Vagina (tissue), 2 donors: ENCODE data around the gene GRB2. TPM values are rescaled to one million over a fixed set of nuclear protein-coding genes. Genes with fewer than 3 reads are reported as not detected.

ENCODE experiments used
- DNase-seq, 2 donors: peaks; one replicate each; pipeline ENCODE4 v3.0.0-alpha.2; 2017; ENCODE audit errors: extremely low spot score in 2 of 2
- H3K27ac ChIP-seq: fragments of 200-600 bp; sonication (generic); one replicate; pipeline ENCODE4 v1.5.1; 2019
- H3K27me3 ChIP-seq: fragments of 200-600 bp; sonication (generic); one replicate; pipeline ENCODE4 v1.5.1; 2019
- H3K36me3 ChIP-seq, 2 donors: fragments of 200-600 bp; sonication (generic); one replicate each; pipeline ENCODE4 v1.5.1; 2017 to 2019
- H3K4me1 ChIP-seq: fragments of 200-600 bp; sonication (generic); one replicate; pipeline ENCODE4 v1.5.1; 2019
- H3K4me3 ChIP-seq, 2 donors: fragments of 200-600 bp; sonication (generic); 1 replicate in 1 of 2; 2 replicates in 1 of 2; pipeline ENCODE4 v1.5.1; 2016 to 2019
- H3K9me3 ChIP-seq: fragments of 200-600 bp; sonication (generic); one replicate; pipeline ENCODE4 v1.5.1; 2019
- CTCF ChIP-seq, 3 experiments: fragments of 450-650 bp in 2 of 3; fragments of 200-600 bp in 1 of 3; sonication (generic) in 1 of 3; IDR thresholded peaks; one replicate each; pipeline ENCODE4 v1.5.1; 2017 to 2019; ENCODE audit warnings: antibody characterized with exemption in 3 of 3, mild to moderate bottlenecking in 2 of 3, moderate library complexity in 2 of 3
- POLR2A ChIP-seq, 2 donors: fragments of 450-650 bp; IDR thresholded peaks; one replicate each; pipeline ENCODE4 v1.6.1; 2017; ENCODE audit warnings: antibody characterized with exemption in 2 of 2, mild to moderate bottlenecking in 2 of 2, moderate library complexity in 2 of 2
- POLR2AphosphoS5 ChIP-seq, 2 donors: sonication (generic); formaldehyde crosslinking; IDR thresholded peaks; one replicate each; pipeline ENCODE4 v1.9.0; 2017; ENCODE audit warnings: antibody characterized with exemption in 2 of 2, mild to moderate bottlenecking in 2 of 2, low read depth in 1 of 2; ENCODE audit not compliant: insufficient read depth in 1 of 2
- intact Hi-C: fragments of 100-400 bp; cut with DNase I; formaldehyde crosslinking; loops from one replicate; pipeline ENCODE4 v1.15.1; 2023
- total RNA-seq: library from RNA; depleted of rRNA; stranded (reverse); fragments of >200 nt; gene quantifications from one replicate; pipeline ENCODE4 v1.2.3, GENCODE V29; 2016

GRB2 gene
- total RNA-seq, 1 donor from 2014 or later, result 71.9 TPM

GRCh38 chr17:75390982-75391381 is 14.5 kb downstream of the GRB2 start:
- Histone ChIP-seq H3K27me3 (no peaks in the 10 kb centered on the region), H3K36me3 (peaks cover 0 to 8% of the 10 kb centered on the region in 2 donors), H3K4me1 (peaks cover 67% of the 10 kb centered on the region), H3K4me3 (no peak overlapping the region), H3K9me3 (no peaks in the 10 kb centered on the region), H3K27ac (peak overlapping the region; percentile 28)
- no peak for DNase-seq
- intact Hi-C loops, result no loop called here
- TF ChIP-seq POLR2AphosphoS5 (IDR thresholded peaks at IDR 0.05; ENCODE audit: insufficient read depth in 1 of 2, low read depth in 1 of 2), result no peak
- no peak for TF ChIP-seq CTCF (IDR thresholded peaks at IDR 0.05)
- no peak for TF ChIP-seq POLR2A (IDR thresholded peaks at IDR 0.05)

GRCh38 chr17:75388476-75389030 is 16.9 kb downstream of the GRB2 start:
- Histone ChIP-seq H3K27ac (no peak overlapping the region), H3K36me3 (peaks cover 3 to 8% of the 10 kb centered on the region in 2 donors), H3K27me3 (no peaks in the 10 kb centered on the region), H3K4me1 (peaks cover 64% of the 10 kb centered on the region), H3K4me3 (no peak overlapping the region), H3K9me3 (no peaks in the 10 kb centered on the region)
- TF ChIP-seq POLR2AphosphoS5 (IDR thresholded peaks at IDR 0.05; ENCODE audit: insufficient read depth in 1 of 2, low read depth in 1 of 2), result no peak
- TF ChIP-seq CTCF (IDR thresholded peaks at IDR 0.05), result no peak
- intact Hi-C loops, result no loop called here
- no peak for DNase-seq

GRCh38 chr17:75387771-75388170 is 17.7 kb downstream of the GRB2 start:
- no peaks in the 10 kb centered on the region for H3K9me3 ChIP-seq
- intact Hi-C loops, result no loop called here
- TF ChIP-seq POLR2AphosphoS5 (IDR thresholded peaks at IDR 0.05; ENCODE audit: insufficient read depth in 1 of 2, low read depth in 1 of 2) (no peak), CTCF (IDR thresholded peaks at IDR 0.05) (no peak)
- peaks cover 3 to 8% of the 10 kb centered on the region in 2 donors for H3K36me3 ChIP-seq
- H3K4me1 ChIP-seq, result peaks cover 65% of the 10 kb centered on the region
- DNase-seq, result no peak
- H3K27me3 ChIP-seq, result no peaks in the 10 kb centered on the region
- H3K27ac ChIP-seq, result no peak overlapping the region
- no peak overlapping the region for H3K4me3 ChIP-seq

- Histone ChIP-seq H3K9me3 (no peaks in the 10 kb centered on the region), H3K4me1 (peaks cover 55% of the 10 kb centered on the region), H3K27ac (no peak overlapping the region), H3K4me3 (no peak overlapping the region), H3K36me3 (peaks cover 3 to 8% of the 10 kb centered on the region in 2 donors), H3K27me3 (no peaks in the 10 kb centered on the region)
- intact Hi-C loops, result no loop called here
- DNase-seq, result no peak
- TF ChIP-seq POLR2AphosphoS5 (IDR thresholded peaks at IDR 0.05; ENCODE audit: insufficient read depth in 1 of 2, low read depth in 1 of 2) (no peak), CTCF (IDR thresholded peaks at IDR 0.05) (no peak), POLR2A (IDR thresholded peaks at IDR 0.05) (no peak)
These were observed 19.0 kb downstream of the GRB2 start for GRCh38 chr17:75386430-75386829.

- TF ChIP-seq POLR2A (IDR thresholded peaks at IDR 0.05) (no peak), POLR2AphosphoS5 (IDR thresholded peaks at IDR 0.05; ENCODE audit: insufficient read depth in 1 of 2, low read depth in 1 of 2) (no peak), CTCF (IDR thresholded peaks at IDR 0.05) (no peak)
- Histone ChIP-seq H3K36me3 (peaks cover 3 to 8% of the 10 kb centered on the region in 2 donors), H3K27ac (no peak overlapping the region), H3K27me3 (no peaks in the 10 kb centered on the region), H3K4me3 (no peak overlapping the region), H3K9me3 (no peaks in the 10 kb centered on the region), H3K4me1 (peaks cover 48% of the 10 kb centered on the region)
- intact Hi-C loops, result no loop called here
- no peak for DNase-seq
These were observed 20.7 kb downstream of the GRB2 start for GRCh38 chr17:75384751-75385150.
